ENCODE results near the gene FOS.

The FOS gene

DNA sequence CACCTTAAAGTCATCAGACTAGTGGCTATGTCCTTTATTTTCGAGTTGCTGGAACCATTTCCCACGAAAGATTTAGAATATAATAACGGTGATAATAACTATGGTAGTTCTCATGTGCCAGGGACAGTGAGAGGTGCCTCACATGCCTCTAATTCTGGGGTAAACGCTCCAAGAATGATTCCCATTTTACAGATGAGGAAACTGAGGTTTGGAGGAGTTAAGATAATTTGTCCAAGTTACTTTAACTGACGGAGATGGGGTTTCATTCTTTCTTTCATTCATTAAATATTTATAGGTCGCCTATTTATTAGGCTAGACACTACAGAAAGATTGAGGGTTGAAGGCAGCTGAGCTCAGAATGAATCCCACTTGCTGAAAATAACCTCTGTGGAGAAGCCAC lies 30.7 kb upstream of the FOS start:
- H3K4me3 ChIP-seq (ENCODE audit: low read depth, low read length) = no peak overlapping the region
- TF ChIP-seq, protein P1, sequence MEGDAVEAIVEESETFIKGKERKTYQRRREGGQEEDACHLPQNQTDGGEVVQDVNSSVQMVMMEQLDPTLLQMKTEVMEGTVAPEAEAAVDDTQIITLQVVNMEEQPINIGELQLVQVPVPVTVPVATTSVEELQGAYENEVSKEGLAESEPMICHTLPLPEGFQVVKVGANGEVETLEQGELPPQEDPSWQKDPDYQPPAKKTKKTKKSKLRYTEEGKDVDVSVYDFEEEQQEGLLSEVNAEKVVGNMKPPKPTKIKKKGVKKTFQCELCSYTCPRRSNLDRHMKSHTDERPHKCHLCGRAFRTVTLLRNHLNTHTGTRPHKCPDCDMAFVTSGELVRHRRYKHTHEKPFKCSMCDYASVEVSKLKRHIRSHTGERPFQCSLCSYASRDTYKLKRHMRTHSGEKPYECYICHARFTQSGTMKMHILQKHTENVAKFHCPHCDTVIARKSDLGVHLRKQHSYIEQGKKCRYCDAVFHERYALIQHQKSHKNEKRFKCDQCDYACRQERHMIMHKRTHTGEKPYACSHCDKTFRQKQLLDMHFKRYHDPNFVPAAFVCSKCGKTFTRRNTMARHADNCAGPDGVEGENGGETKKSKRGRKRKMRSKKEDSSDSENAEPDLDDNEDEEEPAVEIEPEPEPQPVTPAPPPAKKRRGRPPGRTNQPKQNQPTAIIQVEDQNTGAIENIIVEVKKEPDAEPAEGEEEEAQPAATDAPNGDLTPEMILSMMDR (IDR thresholded peaks at IDR 0.05; ENCODE audit: low read depth, low read length) = no peak
- DNase-seq = no peak
- no peaks in the 10 kb centered on the region for H3K27me3 ChIP-seq
- H3K9me3 ChIP-seq = no peaks in the 10 kb centered on the region
- H3K4me1 ChIP-seq = no peaks in the 10 kb centered on the region
- H3K36me3 ChIP-seq = no peaks in the 10 kb centered on the region

DNA sequence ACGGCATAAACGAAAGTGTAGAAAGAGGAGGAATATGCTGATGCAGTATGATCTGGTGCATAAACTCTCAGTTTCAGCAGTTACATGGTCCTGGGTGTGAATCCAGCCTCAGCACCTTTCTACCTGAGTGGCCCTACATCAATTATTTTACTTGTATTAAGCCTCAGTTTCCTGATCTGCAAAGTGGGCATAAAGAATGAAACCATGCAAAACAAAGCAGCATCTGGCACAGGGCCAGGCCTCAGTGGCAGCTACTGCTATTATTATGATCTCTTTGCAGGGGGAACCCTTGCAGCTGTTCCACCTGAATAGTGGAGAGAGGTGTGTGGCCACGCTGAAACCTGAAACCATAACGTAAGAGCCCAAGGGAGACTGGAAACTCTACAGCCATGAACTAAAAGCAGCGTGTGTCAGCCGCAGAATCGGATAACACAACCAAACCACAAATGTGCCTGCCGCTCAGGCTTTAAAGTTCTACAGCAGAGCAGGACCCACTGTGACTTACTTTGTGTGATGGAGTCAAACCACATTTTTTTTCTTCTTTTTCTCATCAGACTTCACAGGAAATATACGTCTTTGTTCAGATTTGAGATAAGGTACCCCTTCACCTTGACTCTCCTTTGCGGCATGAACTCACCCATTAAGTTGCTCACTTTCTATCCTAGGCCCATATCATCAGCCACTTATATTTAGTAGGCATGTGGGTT lies 29.2 kb upstream of the FOS start:
- Histone ChIP-seq H3K4me3 (ENCODE audit: low read depth, low read length) (no peak overlapping the region), H3K36me3 (no peaks in the 10 kb centered on the region), H3K27me3 (no peaks in the 10 kb centered on the region), H3K4me1 (no peaks in the 10 kb centered on the region), H3K9me3 (no peaks in the 10 kb centered on the region)
- DNase-seq = no peak
- TF ChIP-seq, protein P1 (IDR thresholded peaks at IDR 0.05; ENCODE audit: low read depth, low read length) = no peak

DNA sequence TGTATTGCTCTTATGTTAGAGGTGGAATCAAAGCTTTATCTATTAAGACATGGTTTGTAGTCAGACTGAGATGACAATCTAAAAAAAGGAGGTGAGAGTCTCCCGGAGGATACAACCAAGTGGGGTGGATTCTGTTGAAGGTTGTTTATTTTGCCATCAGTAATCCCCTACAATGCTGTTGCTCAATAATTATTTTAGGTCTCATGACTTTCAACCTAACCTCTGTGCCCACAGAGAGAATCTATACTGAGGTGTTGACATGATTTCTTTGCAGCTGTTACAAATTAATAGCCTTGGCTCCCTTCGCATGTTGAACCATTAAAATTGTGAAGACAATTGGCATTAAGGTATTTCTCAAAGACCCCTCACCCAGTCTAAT lies 28.7 kb upstream of the FOS start:
- DNase-seq = no peak
- H3K9me3 ChIP-seq = no peaks in the 10 kb centered on the region
- no peaks in the 10 kb centered on the region for H3K27me3 ChIP-seq
- H3K4me3 ChIP-seq (ENCODE audit: low read depth, low read length) = no peak overlapping the region
- no peaks in the 10 kb centered on the region for H3K36me3 ChIP-seq
- TF ChIP-seq, protein P1 (IDR thresholded peaks at IDR 0.05; ENCODE audit: low read depth, low read length) = no peak
- H3K4me1 ChIP-seq = no peaks in the 10 kb centered on the region

DNA sequence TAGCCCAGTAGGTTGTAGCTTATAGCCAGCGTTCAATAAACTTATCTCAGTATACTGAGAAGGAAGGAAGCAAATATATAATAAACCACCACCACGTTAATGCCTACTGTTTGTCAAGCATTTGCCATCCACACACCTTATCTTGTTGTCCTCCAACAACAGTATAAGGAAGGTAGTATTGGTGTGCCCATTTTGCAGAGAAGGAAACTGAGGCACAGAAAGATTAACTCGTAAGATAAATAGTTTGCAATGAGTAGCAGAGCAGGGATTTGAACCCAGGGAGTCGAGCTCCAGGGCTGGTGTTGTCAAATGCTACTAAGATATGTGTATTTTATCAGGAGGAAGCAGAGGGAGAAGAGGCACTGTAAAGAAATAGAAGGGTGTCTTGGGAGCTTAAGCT lies 27.8 kb upstream of the FOS start:
- Histone ChIP-seq H3K27me3 (no peaks in the 10 kb centered on the region), H3K9me3 (no peaks in the 10 kb centered on the region), H3K4me3 (ENCODE audit: low read depth, low read length) (no peak overlapping the region), H3K36me3 (no peaks in the 10 kb centered on the region), H3K4me1 (no peaks in the 10 kb centered on the region)
- TF ChIP-seq, protein P1 (IDR thresholded peaks at IDR 0.05; ENCODE audit: low read depth, low read length) = no peak
- DNase-seq = no peak

DNA sequence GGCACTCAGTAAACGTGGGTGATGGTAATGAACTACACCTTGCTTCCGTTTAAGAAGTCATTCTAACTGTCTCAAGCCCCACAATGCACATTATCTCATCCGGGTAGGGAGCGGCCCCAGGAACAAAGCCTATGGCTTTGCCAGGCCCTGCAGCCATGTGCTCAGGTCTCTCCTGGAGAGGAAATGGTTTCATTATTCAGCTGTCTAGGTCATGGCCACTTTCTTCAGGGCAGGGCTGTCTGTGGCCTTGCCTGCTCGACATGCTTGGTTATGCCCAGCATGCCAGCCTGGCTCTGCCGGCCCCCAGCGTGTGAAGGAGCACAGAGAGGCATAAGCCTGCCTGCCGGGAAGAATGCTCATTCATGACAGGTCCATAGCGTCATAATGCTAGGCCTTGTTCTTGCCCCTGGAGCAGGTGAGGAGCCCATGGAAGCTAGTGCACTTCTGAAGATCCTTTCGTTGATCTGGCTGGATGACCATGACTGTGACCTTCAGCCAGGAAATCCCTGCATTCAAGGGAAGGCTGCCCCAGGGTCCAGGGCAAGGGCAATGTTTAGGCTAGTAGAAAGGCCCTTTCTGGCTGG lies 26.3 kb upstream of the FOS start:
- no peak for DNase-seq
- Histone ChIP-seq H3K27me3 (no peaks in the 10 kb centered on the region), H3K4me1 (no peaks in the 10 kb centered on the region), H3K4me3 (ENCODE audit: low read depth, low read length) (no peak overlapping the region), H3K36me3 (no peaks in the 10 kb centered on the region), H3K9me3 (no peaks in the 10 kb centered on the region)
- TF ChIP-seq, protein P1 (IDR thresholded peaks at IDR 0.05; ENCODE audit: low read depth, low read length) = no peak

DNA sequence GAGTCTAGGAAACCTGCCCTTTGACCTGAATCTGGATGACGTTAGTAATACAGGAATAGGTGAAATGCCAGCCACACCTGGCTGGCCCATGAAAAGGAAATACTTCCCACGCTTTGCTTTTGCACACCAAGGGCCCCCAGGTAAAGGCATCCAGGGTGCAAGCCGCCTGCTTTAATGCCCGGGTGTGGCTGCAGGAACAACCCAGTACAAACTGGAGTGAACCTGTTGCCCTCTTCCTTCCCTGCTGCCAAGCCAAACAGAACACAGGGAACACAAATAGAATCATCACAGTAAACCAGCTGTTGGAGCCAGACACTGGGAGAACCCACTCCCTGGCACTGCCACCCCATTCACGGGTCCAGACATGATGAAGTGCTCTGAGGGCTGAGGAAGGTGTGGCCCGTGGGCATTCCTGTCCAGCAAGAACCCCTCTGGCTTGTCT lies 24.2 kb upstream of the FOS start:
- H3K4me3 ChIP-seq (ENCODE audit: low read depth, low read length) = no peak overlapping the region
- DNase-seq = no peak
- H3K36me3 ChIP-seq = no peaks in the 10 kb centered on the region
- no peaks in the 10 kb centered on the region for H3K4me1 ChIP-seq
- TF ChIP-seq, protein P1 (IDR thresholded peaks at IDR 0.05; ENCODE audit: low read depth, low read length) = no peak
- no peaks in the 10 kb centered on the region for H3K9me3 ChIP-seq
- no peaks in the 10 kb centered on the region for H3K27me3 ChIP-seq
